Right lobe of liver (tissue), 6 donors: ENCODE results near the gene ETFA. TPM values are rescaled to one million over a fixed set of nuclear protein-coding genes. Genes with fewer than 3 reads are reported as not detected.

Experiments used
- ATAC-seq, 4 donors: fragments of 200-7000 bp; cut with Tn5 transposase; one replicate each; pipeline ENCODE4 v1.9.1; 2020; ENCODE audit warnings: mild to moderate bottlenecking in 4 of 4, moderate library complexity in 4 of 4
- DNase-seq, 3 donors: peaks; one replicate each; pipeline ENCODE4 v3.0.0-alpha.2; 2020
- H3K27ac ChIP-seq, 3 donors: fragments of 200-600 bp; one replicate each; pipeline ENCODE4 v1.8.0; 2022
- H3K27me3 ChIP-seq, 2 donors: fragments of 200-600 bp; one replicate each; pipeline ENCODE4 v1.8.0; 2022
- H3K36me3 ChIP-seq, 4 donors: fragments of 200-600 bp; sonication (generic) in 1 of 4; one replicate each; pipeline versions ENCODE4 v1.5.1 to v1.8.0; 2017 to 2022; ENCODE audit warnings: control low read depth in 1 of 4
- H3K4me1 ChIP-seq, 4 donors: fragments of 200-600 bp; sonication (generic) in 1 of 4; one replicate each; pipeline versions ENCODE4 v1.5.1 to v1.8.0; 2017 to 2022; ENCODE audit warnings: control low read depth in 1 of 4
- H3K4me3 ChIP-seq, 3 donors: fragments of 200-600 bp; one replicate each; pipeline ENCODE4 v1.8.0; 2022
- H3K9me3 ChIP-seq, 4 donors: fragments of 200-600 bp; sonication (generic) in 1 of 4; one replicate each; pipeline versions ENCODE4 v1.5.1 to v1.8.0; 2017 to 2022; ENCODE audit warnings: control low read depth in 1 of 4
- POLR2A ChIP-seq: fragments of 450-650 bp; IDR thresholded peaks from one replicate; pipeline ENCODE4 v1.6.1; 2017; ENCODE audit warnings: antibody characterized with exemption, mild to moderate bottlenecking
- WGBS: methylation state at CpG from one replicate; pipeline ENCODE4 v1.1.6; 2018; ENCODE audit warnings: low coverage, low lambda C conversion rate; ENCODE audit not compliant: insufficient coverage; ENCODE audit errors: missing lambda C conversion rate; 5-methylcytosine and 5-hydroxymethylcytosine counted together
- intact Hi-C, 2 donors: fragments of 100-400 bp; cut with DNase I; formaldehyde crosslinking; loops; one replicate each; pipeline versions ENCODE4 v1.11.2 to v1.14.1; 2022
- total RNA-seq, 6 experiments: library from RNA; depleted of rRNA in 2 of 6; stranded (reverse); fragments of >200 nt in 2 of 6; fragmentation: NEBNext Ultra II Directional in 3 of 6; extraction: Animal tissue kit (Norgen Biotek cat#: 25700) in 3 of 6; gene quantifications; one replicate each; pipeline versions ENCODE4 v1.1.0 to v1.2.4, GENCODE V29; 2016 to 2023
- TF ChIP-seq, protein P1 (sequence below), 4 donors: fragments of 200-600 bp in 3 of 4; fragments of 450-650 bp in 1 of 4; IDR thresholded peaks; one replicate each; pipeline versions ENCODE4 v1.5.1 to v1.8.0; 2016 to 2022; ENCODE audit warnings: antibody characterized with exemption in 4 of 4, mild to moderate bottlenecking in 2 of 4
- donor health status: DM: no; HTN: yes; CAD: no.
- donor health status: DM: no; HTN: no; CAD: no.
- donor health status: DM: no; HTN: no; CAD: no.
- donor health status: DM: no; HTN: yes; CAD: no.
- donor health status: DM: no; HTN: yes; CAD: no.

ETFA gene
- total RNA-seq, 6 experiments from 2014 or later: 208 to 302 (median 274) TPM

GRCh38 chr15:76327191-76328105, 16.2 kb upstream of the ETFA start:
- WGBS: 78% methylated on average over 6 of the region's 8 CpGs
- DNase-seq (no peak), ATAC-seq (no peak)
- no peak overlapping the region for H3K4me3 ChIP-seq
- H3K27me3 ChIP-seq: no peaks in the 10 kb centered on the region
- H3K27ac ChIP-seq: no peak overlapping the region
- H3K36me3 ChIP-seq: no peaks in the 10 kb centered on the region
- H3K4me1 ChIP-seq: no peaks in the 10 kb centered on the region
- H3K9me3 ChIP-seq: no peaks in the 10 kb centered on the region
- TF ChIP-seq, protein P1, sequence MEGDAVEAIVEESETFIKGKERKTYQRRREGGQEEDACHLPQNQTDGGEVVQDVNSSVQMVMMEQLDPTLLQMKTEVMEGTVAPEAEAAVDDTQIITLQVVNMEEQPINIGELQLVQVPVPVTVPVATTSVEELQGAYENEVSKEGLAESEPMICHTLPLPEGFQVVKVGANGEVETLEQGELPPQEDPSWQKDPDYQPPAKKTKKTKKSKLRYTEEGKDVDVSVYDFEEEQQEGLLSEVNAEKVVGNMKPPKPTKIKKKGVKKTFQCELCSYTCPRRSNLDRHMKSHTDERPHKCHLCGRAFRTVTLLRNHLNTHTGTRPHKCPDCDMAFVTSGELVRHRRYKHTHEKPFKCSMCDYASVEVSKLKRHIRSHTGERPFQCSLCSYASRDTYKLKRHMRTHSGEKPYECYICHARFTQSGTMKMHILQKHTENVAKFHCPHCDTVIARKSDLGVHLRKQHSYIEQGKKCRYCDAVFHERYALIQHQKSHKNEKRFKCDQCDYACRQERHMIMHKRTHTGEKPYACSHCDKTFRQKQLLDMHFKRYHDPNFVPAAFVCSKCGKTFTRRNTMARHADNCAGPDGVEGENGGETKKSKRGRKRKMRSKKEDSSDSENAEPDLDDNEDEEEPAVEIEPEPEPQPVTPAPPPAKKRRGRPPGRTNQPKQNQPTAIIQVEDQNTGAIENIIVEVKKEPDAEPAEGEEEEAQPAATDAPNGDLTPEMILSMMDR (IDR thresholded peaks at IDR 0.05): no peak
- no peak for TF ChIP-seq POLR2A
- intact Hi-C loops: loop anchor here in 1 of 2 donors (5.0 kb wide), 1 partner anchor 135 kb away; no protein-coding TSS in a partner anchor

- 79% methylated on average over 1 of the region's 2 CpGs for WGBS
- no peaks in the 10 kb centered on the region for H3K27me3 ChIP-seq
- H3K4me3 ChIP-seq: no peak overlapping the region
- H3K4me1 ChIP-seq: no peaks in the 10 kb centered on the region
- DNase-seq (no peak), ATAC-seq (no peak)
- no peak overlapping the region for H3K27ac ChIP-seq
- no peaks in the 10 kb centered on the region for H3K36me3 ChIP-seq
- no peak for TF ChIP-seq POLR2A
- TF ChIP-seq, protein P1 (IDR thresholded peaks at IDR 0.05): no peak
- intact Hi-C loops: loop anchor here in 1 of 2 donors (5.0 kb wide), 1 partner anchor 133 kb away; no protein-coding TSS in a partner anchor
- H3K9me3 ChIP-seq: no peaks in the 10 kb centered on the region
Measured at GRCh38 chr15:76325704-76326103, 14.4 kb upstream of the ETFA start.

GRCh38 chr15:76324066-76324465, 12.8 kb upstream of the ETFA start:
- H3K9me3 ChIP-seq: no peaks in the 10 kb centered on the region
- H3K4me1 ChIP-seq: no peaks in the 10 kb centered on the region
- no peaks in the 10 kb centered on the region for H3K36me3 ChIP-seq
- DNase-seq: no peak
- intact Hi-C loops: no loop called here
- no peak overlapping the region for H3K4me3 ChIP-seq
- H3K27me3 ChIP-seq: no peaks in the 10 kb centered on the region
- 60% methylated on average over 3 of the region's 3 CpGs for WGBS
- TF ChIP-seq, protein P1 (IDR thresholded peaks at IDR 0.05): no peak
- no peak overlapping the region for H3K27ac ChIP-seq
- ATAC-seq: no peak

DNA sequence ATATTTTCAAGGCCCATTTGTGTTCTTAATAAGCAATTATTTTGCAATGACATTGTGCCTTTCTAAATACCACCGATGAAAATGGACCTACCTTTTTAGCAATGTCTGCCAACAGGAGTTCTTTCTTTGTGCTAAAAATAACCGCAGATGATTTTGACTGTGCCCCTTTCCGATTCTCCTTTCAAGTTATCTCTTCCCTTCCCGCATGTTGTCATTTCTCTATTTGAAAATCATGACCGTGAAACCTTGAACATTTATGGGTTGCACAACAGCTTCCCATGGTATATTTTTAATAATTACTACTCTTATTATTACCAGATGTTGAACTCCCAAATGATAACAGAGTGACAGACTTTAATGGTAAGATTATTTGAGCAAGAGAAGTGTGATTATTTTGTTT, 10.3 kb upstream of the ETFA start:
- WGBS: 73% methylated on average over 5 of the region's 5 CpGs
- no peaks in the 10 kb centered on the region for H3K9me3 ChIP-seq

More for the DNA sequence above, 10.3 kb upstream of the ETFA start:
- Histone ChIP-seq H3K27me3 (no peaks in the 10 kb centered on the region), H3K36me3 (no peaks in the 10 kb centered on the region), H3K4me1 (no peaks in the 10 kb centered on the region), H3K4me3 (no peak overlapping the region), H3K27ac (no peak overlapping the region)
- intact Hi-C loops: no loop called here
- TF ChIP-seq POLR2A: no peak
- TF ChIP-seq, protein P1 (IDR thresholded peaks at IDR 0.05): no peak
- ATAC-seq (no peak), DNase-seq (no peak)
